Fibroblast of pulmonary artery (primary cell): Measurements from ENCODE around the gene ZNF484.
"Not testable (repeated sequence)": the region's sequence is repeated elsewhere in the genome, so short reads cannot be mapped to it uniquely, and the experiment has no call there.

Experiments used
- DNase-seq: peaks from one replicate; pipeline ENCODE4 v3.0.0-alpha.2; 2010; ENCODE audit warnings: low read depth
- H3K4me3 ChIP-seq: replicated peaks from 2 replicates; pipeline ENCODE4 v1.5.1; 2011; ENCODE audit warnings: low read depth, mild to moderate bottlenecking, control low read depth, low read length, moderate library complexity
- TF ChIP-seq, protein P1 (sequence below): IDR thresholded peaks from 2 replicates; pipeline ENCODE4 v1.5.1; 2011; ENCODE audit warnings: mild to moderate bottlenecking, control low read depth, low read length, inconsistent platforms; ENCODE audit errors: missing control alignments

The ZNF484 gene

DNA sequence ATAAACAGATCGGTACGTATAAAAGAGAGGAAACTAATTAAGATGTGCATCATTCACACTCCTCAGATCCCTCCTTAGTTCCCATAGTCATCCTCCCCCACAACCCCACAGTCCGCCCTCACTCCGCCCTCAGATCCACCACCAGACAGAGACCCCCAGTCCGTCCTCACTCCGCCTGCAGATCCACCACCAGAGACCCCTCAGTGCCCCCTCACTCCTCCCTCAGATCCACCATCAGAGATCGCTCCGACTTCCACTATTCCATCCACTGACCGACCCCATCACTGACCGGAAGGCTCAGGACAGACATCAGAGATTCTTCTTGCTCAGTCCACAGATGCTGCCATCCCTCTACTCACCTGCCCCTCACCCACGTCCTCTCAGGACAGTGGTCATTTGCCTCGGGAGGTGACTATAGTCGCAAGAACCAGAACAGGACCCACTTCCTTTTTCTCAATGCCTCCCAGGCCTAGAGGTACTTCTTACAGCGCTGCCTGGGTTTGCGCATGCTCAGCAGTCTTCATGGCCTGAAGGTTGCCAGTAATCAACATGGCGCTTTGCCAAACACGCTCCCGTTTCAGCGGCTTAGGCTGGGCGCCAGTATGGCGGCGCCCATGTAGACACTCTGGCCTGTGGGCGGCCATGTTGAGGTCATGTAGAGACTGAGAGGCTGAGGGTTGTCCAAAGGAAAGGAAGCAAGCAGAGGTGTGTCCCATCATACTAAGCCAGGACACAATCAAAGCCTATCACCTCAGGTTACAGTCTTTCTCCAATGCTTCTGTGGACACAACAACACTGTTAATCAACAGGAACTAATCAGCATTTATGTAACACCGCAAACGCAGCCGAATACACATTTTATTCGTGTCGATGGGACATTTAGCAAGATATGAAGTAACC, at the start of gene ZNF484:
ZNF484 (minus strand) TSS at position 508 of the 900 bp plus-strand sequence. CDS start 3,009 bp downstream, outside the sequence.
- peak within 1 kb of the TSS; percentile 76 for H3K4me3 ChIP-seq
- TF ChIP-seq, protein P1, sequence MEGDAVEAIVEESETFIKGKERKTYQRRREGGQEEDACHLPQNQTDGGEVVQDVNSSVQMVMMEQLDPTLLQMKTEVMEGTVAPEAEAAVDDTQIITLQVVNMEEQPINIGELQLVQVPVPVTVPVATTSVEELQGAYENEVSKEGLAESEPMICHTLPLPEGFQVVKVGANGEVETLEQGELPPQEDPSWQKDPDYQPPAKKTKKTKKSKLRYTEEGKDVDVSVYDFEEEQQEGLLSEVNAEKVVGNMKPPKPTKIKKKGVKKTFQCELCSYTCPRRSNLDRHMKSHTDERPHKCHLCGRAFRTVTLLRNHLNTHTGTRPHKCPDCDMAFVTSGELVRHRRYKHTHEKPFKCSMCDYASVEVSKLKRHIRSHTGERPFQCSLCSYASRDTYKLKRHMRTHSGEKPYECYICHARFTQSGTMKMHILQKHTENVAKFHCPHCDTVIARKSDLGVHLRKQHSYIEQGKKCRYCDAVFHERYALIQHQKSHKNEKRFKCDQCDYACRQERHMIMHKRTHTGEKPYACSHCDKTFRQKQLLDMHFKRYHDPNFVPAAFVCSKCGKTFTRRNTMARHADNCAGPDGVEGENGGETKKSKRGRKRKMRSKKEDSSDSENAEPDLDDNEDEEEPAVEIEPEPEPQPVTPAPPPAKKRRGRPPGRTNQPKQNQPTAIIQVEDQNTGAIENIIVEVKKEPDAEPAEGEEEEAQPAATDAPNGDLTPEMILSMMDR: no peak
- DNase-seq: peak; percentile 99

DNA sequence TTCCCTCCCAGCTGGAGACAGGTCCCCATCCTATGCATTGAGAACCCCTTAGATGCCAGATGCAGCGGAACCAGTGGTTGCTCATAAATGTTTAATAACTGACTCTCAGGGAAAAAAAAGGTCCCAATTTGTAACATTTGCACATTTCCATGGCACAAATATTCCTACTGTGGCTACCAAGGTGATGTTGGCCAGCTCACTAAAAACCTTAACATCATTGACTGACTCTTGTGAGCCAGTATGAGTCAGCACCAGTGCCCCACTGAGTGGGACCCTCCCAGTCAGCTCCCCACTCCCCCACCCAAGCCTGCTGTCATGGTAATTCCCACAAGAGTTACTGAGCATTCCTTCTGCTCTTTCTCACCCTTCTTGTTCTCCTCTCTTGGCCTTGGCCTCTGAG, 42.6 kb upstream of the ZNF484 start:
- TF ChIP-seq, protein P1: no peak
- DNase-seq: no peak
- H3K4me3 ChIP-seq: no peak overlapping the region

- H3K4me3 ChIP-seq: no peak overlapping the region
- TF ChIP-seq, protein P1: no peak
- no peak for DNase-seq
Measured at GRCh38 chr9:92917176-92917800, 39.5 kb upstream of the ZNF484 start.

GRCh38 chr9:92911511-92912475, 34.0 kb upstream of the ZNF484 start:
- H3K4me3 ChIP-seq: no peak overlapping the region
- TF ChIP-seq, protein P1: no peak
- no peak for DNase-seq

- DNase-seq, H3K4me3 ChIP-seq: not testable (repeated sequence)
Measured at GRCh38 chr9:92905137-92905536, 27.3 kb upstream of the ZNF484 start.

DNA sequence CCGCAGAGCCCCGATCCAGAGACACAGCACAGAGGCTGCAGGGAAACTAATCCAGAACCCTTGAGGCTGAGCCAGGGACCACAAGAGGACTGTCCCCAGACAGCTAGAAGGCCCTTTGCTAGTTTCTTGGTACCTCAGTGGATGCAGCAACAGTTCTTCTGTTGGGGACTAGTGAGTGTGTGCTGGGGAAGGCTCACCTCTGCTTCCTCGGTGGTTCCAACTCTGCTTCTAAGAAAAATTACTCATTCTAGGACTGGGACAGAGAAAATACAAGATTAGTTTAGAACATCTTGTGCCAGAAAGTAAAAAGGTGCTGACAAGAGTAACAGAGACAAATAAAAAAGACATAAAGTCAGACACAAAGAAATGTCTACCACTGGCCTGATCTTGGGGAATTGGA, 19.5 kb upstream of the ZNF484 start:
- H3K4me3 ChIP-seq: no peak overlapping the region
- DNase-seq: no peak
- TF ChIP-seq, protein P1: no peak
